Activated T-cell treated with anti-CD3 and anti-CD28 coated beads, Interleukin-2, amount 50 U/mL, for 4 hours (primary cell): ENCODE measurements around the gene CDKAL1. TPM values are rescaled to one million over a fixed set of nuclear protein-coding genes. Genes with fewer than 3 reads are reported as not detected.

ENCODE experiments used
- ATAC-seq, 2 donors: fragments of 200-7000 bp; cut with Tn5 transposase; one replicate each; pipeline ENCODE4 v1.10.0; 2021
- DNase-seq: peaks from one replicate; pipeline ENCODE4 v3.0.0-alpha.2; 2020
- H3K27me3 Mint-ChIP-seq: one replicate; pipeline ENCODE4 v1.8.0; 2021; ENCODE audit warnings: low read depth, mixed read lengths
- H3K36me3 Mint-ChIP-seq: one replicate; pipeline ENCODE4 v1.8.0; 2022; ENCODE audit warnings: mixed read lengths; ENCODE audit not compliant: insufficient read depth
- H3K4me1 Mint-ChIP-seq: one replicate; pipeline ENCODE4 v1.8.0; 2021; ENCODE audit warnings: low read depth, mixed read lengths
- H3K4me3 Mint-ChIP-seq: one replicate; pipeline ENCODE4 v1.8.0; 2021; ENCODE audit warnings: mild to moderate bottlenecking, moderate library complexity, mixed read lengths
- H3K9me3 Mint-ChIP-seq: one replicate; pipeline ENCODE4 v1.8.0; 2021; ENCODE audit warnings: mixed read lengths
- total RNA-seq, 3 donors: library from RNA; stranded (reverse); gene quantifications; one replicate each; pipeline ENCODE4 v1.2.1, GENCODE V29; 2021

CDKAL1 gene
- total RNA-seq, 3 donors from 2014 or later: 23.2 to 26.0 (median 23.6) TPM

GRCh38 chr6:20652299-20653084 is 118.2 kb downstream of the CDKAL1 start:
- H3K36me3 Mint-ChIP-seq: peaks cover 47% of the 10 kb centered on the region
- H3K27me3 Mint-ChIP-seq: no peaks in the 10 kb centered on the region
- no peak for ATAC-seq
- H3K4me3 Mint-ChIP-seq: no peak overlapping the region
- H3K9me3 Mint-ChIP-seq: peaks cover 4% of the 10 kb centered on the region
- no peak for DNase-seq
- H3K4me1 Mint-ChIP-seq: peaks cover 10% of the 10 kb centered on the region

- ATAC-seq (no peak), DNase-seq (no peak)
- peaks cover 4% of the 10 kb centered on the region for H3K9me3 Mint-ChIP-seq
- H3K4me1 Mint-ChIP-seq: peaks cover 10% of the 10 kb centered on the region
- H3K4me3 Mint-ChIP-seq: no peak overlapping the region
- H3K36me3 Mint-ChIP-seq: peaks cover 45% of the 10 kb centered on the region
- no peaks in the 10 kb centered on the region for H3K27me3 Mint-ChIP-seq
Measured at GRCh38 chr6:20653085-20653479, 118.8 kb downstream of the CDKAL1 start.

GRCh38 chr6:20655317-20655716 is 121.1 kb downstream of the CDKAL1 start:
- no peaks in the 10 kb centered on the region for H3K9me3 Mint-ChIP-seq
- H3K4me3 Mint-ChIP-seq: no peak overlapping the region
- DNase-seq (no peak), ATAC-seq (no peak)
- peaks cover 41% of the 10 kb centered on the region for H3K36me3 Mint-ChIP-seq
- H3K4me1 Mint-ChIP-seq: peaks cover 17% of the 10 kb centered on the region
- H3K27me3 Mint-ChIP-seq: no peaks in the 10 kb centered on the region

GRCh38 chr6:20657274-20657800 is 123.1 kb downstream of the CDKAL1 start:
- Mint-ChIP-seq H3K36me3 (peaks cover 35% of the 10 kb centered on the region), H3K4me1 (peaks cover 21% of the 10 kb centered on the region), H3K4me3 (no peak overlapping the region), H3K9me3 (no peaks in the 10 kb centered on the region), H3K27me3 (no peaks in the 10 kb centered on the region)
- DNase-seq: no peak
- no peak for ATAC-seq

- DNase-seq: no peak
- no peaks in the 10 kb centered on the region for H3K9me3 Mint-ChIP-seq
- no peaks in the 10 kb centered on the region for H3K27me3 Mint-ChIP-seq
- H3K36me3 Mint-ChIP-seq: peaks cover 33% of the 10 kb centered on the region
- H3K4me1 Mint-ChIP-seq: peaks cover 23% of the 10 kb centered on the region
- no peak for ATAC-seq
- no peak overlapping the region for H3K4me3 Mint-ChIP-seq
Measured at GRCh38 chr6:20658053-20658452, 123.8 kb downstream of the CDKAL1 start.

GRCh38 chr6:20658516-20658915 is 124.3 kb downstream of the CDKAL1 start:
- H3K36me3 Mint-ChIP-seq: peaks cover 32% of the 10 kb centered on the region
- no peak overlapping the region for H3K4me3 Mint-ChIP-seq
- peaks cover 23% of the 10 kb centered on the region for H3K4me1 Mint-ChIP-seq
- no peaks in the 10 kb centered on the region for H3K9me3 Mint-ChIP-seq
- ATAC-seq (no peak), DNase-seq (no peak)
- H3K27me3 Mint-ChIP-seq: no peaks in the 10 kb centered on the region

GRCh38 chr6:20660534-20660933 is 126.3 kb downstream of the CDKAL1 start:
- Mint-ChIP-seq H3K9me3 (no peaks in the 10 kb centered on the region), H3K4me3 (no peak overlapping the region), H3K27me3 (no peaks in the 10 kb centered on the region), H3K36me3 (peaks cover 20% of the 10 kb centered on the region), H3K4me1 (peaks cover 21% of the 10 kb centered on the region)
- DNase-seq (no peak), ATAC-seq (no peak)

GRCh38 chr6:20661721-20662120 is 127.5 kb downstream of the CDKAL1 start:
- H3K9me3 Mint-ChIP-seq: no peaks in the 10 kb centered on the region
- no peak overlapping the region for H3K4me3 Mint-ChIP-seq
- peaks cover 17% of the 10 kb centered on the region for H3K4me1 Mint-ChIP-seq
- ATAC-seq: no peak
- H3K27me3 Mint-ChIP-seq: no peaks in the 10 kb centered on the region
- no peak for DNase-seq
- H3K36me3 Mint-ChIP-seq: peaks cover 16% of the 10 kb centered on the region

- Mint-ChIP-seq H3K4me1 (peaks cover 22% of the 10 kb centered on the region), H3K4me3 (no peak overlapping the region), H3K9me3 (no peaks in the 10 kb centered on the region), H3K27me3 (no peaks in the 10 kb centered on the region), H3K36me3 (peaks cover 18% of the 10 kb centered on the region)
- ATAC-seq (no peak), DNase-seq (no peak)
Measured at GRCh38 chr6:20664250-20664649, 130.0 kb downstream of the CDKAL1 start.

- H3K36me3 Mint-ChIP-seq: peaks cover 9% of the 10 kb centered on the region
- no peak for ATAC-seq
- DNase-seq: no peak
- H3K9me3 Mint-ChIP-seq: no peaks in the 10 kb centered on the region
- H3K4me1 Mint-ChIP-seq: peaks cover 21% of the 10 kb centered on the region
- no peaks in the 10 kb centered on the region for H3K27me3 Mint-ChIP-seq
- no peak overlapping the region for H3K4me3 Mint-ChIP-seq
Measured at GRCh38 chr6:20665290-20665689, 131.0 kb downstream of the CDKAL1 start.

- no peaks in the 10 kb centered on the region for H3K27me3 Mint-ChIP-seq
- no peaks in the 10 kb centered on the region for H3K9me3 Mint-ChIP-seq
- peaks cover 15% of the 10 kb centered on the region for H3K36me3 Mint-ChIP-seq
- ATAC-seq (no peak), DNase-seq (no peak)
- no peak overlapping the region for H3K4me3 Mint-ChIP-seq
- H3K4me1 Mint-ChIP-seq: peaks cover 16% of the 10 kb centered on the region
Measured at GRCh38 chr6:20669571-20670314, 135.5 kb downstream of the CDKAL1 start.

- DNase-seq (no peak), ATAC-seq (no peak)
- Mint-ChIP-seq H3K9me3 (no peaks in the 10 kb centered on the region), H3K4me1 (peaks cover 16% of the 10 kb centered on the region), H3K36me3 (peaks cover 15% of the 10 kb centered on the region), H3K4me3 (no peak overlapping the region), H3K27me3 (no peaks in the 10 kb centered on the region)
Measured at GRCh38 chr6:20670750-20671149, 136.5 kb downstream of the CDKAL1 start.

GRCh38 chr6:20672038-20672437 is 137.8 kb downstream of the CDKAL1 start:
- Mint-ChIP-seq H3K4me3 (no peak overlapping the region), H3K27me3 (no peaks in the 10 kb centered on the region), H3K36me3 (peaks cover 15% of the 10 kb centered on the region), H3K4me1 (peaks cover 16% of the 10 kb centered on the region), H3K9me3 (no peaks in the 10 kb centered on the region)
- no peak for DNase-seq
- ATAC-seq: no peak

- ATAC-seq: no peak
- DNase-seq: no peak
- H3K36me3 Mint-ChIP-seq: peaks cover 14% of the 10 kb centered on the region
- H3K27me3 Mint-ChIP-seq: no peaks in the 10 kb centered on the region
- H3K4me3 Mint-ChIP-seq: no peak overlapping the region
- peaks cover 18% of the 10 kb centered on the region for H3K4me1 Mint-ChIP-seq
- H3K9me3 Mint-ChIP-seq: no peaks in the 10 kb centered on the region
Measured at GRCh38 chr6:20673458-20673857, 139.2 kb downstream of the CDKAL1 start.

GRCh38 chr6:20674664-20675063 is 140.4 kb downstream of the CDKAL1 start:
- Mint-ChIP-seq H3K36me3 (peaks cover 15% of the 10 kb centered on the region), H3K27me3 (no peaks in the 10 kb centered on the region), H3K9me3 (no peaks in the 10 kb centered on the region), H3K4me3 (no peak overlapping the region), H3K4me1 (peaks cover 15% of the 10 kb centered on the region)
- no peak for ATAC-seq
- no peak for DNase-seq
